Measurements from ENCODE around the gene FSTL4.

GRCh38 chr5:133389066-133389590 is 223.2 kb downstream of the FSTL4 start:
- TF ChIP-seq, protein P1, sequence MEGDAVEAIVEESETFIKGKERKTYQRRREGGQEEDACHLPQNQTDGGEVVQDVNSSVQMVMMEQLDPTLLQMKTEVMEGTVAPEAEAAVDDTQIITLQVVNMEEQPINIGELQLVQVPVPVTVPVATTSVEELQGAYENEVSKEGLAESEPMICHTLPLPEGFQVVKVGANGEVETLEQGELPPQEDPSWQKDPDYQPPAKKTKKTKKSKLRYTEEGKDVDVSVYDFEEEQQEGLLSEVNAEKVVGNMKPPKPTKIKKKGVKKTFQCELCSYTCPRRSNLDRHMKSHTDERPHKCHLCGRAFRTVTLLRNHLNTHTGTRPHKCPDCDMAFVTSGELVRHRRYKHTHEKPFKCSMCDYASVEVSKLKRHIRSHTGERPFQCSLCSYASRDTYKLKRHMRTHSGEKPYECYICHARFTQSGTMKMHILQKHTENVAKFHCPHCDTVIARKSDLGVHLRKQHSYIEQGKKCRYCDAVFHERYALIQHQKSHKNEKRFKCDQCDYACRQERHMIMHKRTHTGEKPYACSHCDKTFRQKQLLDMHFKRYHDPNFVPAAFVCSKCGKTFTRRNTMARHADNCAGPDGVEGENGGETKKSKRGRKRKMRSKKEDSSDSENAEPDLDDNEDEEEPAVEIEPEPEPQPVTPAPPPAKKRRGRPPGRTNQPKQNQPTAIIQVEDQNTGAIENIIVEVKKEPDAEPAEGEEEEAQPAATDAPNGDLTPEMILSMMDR (IDR thresholded peaks at IDR 0.05): no peak
- TF ChIP-seq ZFX (IDR thresholded peaks at IDR 0.05; ENCODE audit: borderline replicate concordance): no peak
